Smooth muscle cell (in vitro differentiated cells): ENCODE data around the gene GPSM3. TPM values are rescaled to one million over a fixed set of nuclear protein-coding genes. Genes with fewer than 3 reads are reported as not detected.

Source experiments
- DNase-seq: peaks from one replicate; lab custom pipeline; 2025; ENCODE audit not compliant: unreplicated experiment; lab: John Stamatoyannopoulos, UW
- H2AFZ ChIP-seq: fragments of 200-600 bp; sonication (generic); 2 replicates; pipeline ENCODE4 v1.6.0; 2016; ENCODE audit warnings: antibody characterized with exemption, low read depth, mild to moderate bottlenecking
- H3F3A ChIP-seq: fragments of 200-600 bp; sonication (generic); 2 replicates; pipeline ENCODE4 v1.6.0; 2017; ENCODE audit warnings: antibody characterized with exemption, low read depth
- H3K27ac ChIP-seq: fragments of 200-600 bp; sonication (generic); 2 replicates; pipeline ENCODE4 v1.5.1; 2016; ENCODE audit warnings: low read depth, mild to moderate bottlenecking
- H3K27me3 ChIP-seq: fragments of 200-600 bp; sonication (generic); 2 replicates; pipeline ENCODE4 v1.6.1; 2016; ENCODE audit warnings: low read depth, mild to moderate bottlenecking
- H3K36me3 ChIP-seq: fragments of 200-600 bp; sonication (generic); 2 replicates; pipeline ENCODE4 v1.5.1; 2016; ENCODE audit warnings: low read depth
- H3K4me1 ChIP-seq: fragments of 200-600 bp; sonication (generic); 2 replicates; pipeline ENCODE4 v1.5.1; 2016; ENCODE audit warnings: low read depth
- H3K4me2 ChIP-seq: fragments of 200-600 bp; sonication (generic); 2 replicates; pipeline ENCODE4 v1.6.0; 2016; ENCODE audit warnings: mild to moderate bottlenecking
- H3K4me3 ChIP-seq: fragments of 200-600 bp; sonication (generic); 2 replicates; pipeline ENCODE4 v1.5.1; 2016; ENCODE audit warnings: mild to moderate bottlenecking
- H3K79me2 ChIP-seq: fragments of 200-600 bp; sonication (generic); 2 replicates; pipeline ENCODE4 v1.6.0; 2016; ENCODE audit warnings: low read depth, mild to moderate bottlenecking
- H3K9ac ChIP-seq: fragments of 200-600 bp; sonication (generic); 2 replicates; pipeline ENCODE4 v1.6.0; 2016; ENCODE audit warnings: low read depth
- H3K9me3 ChIP-seq: fragments of 200-600 bp; sonication (generic); replicated peaks from 2 replicates; pipeline ENCODE4 v1.5.1; 2016; ENCODE audit warnings: low read depth
- H4K20me1 ChIP-seq: fragments of 200-600 bp; sonication (generic); 2 replicates; pipeline ENCODE4 v1.6.0; 2016; ENCODE audit warnings: low read depth
- CTCF ChIP-seq: fragments of 200-600 bp; sonication (generic); IDR thresholded peaks from 2 replicates; pipeline ENCODE4 v1.5.1; 2017; ENCODE audit warnings: borderline replicate concordance, mild to moderate bottlenecking, antibody characterized with exemption; ENCODE audit not compliant: insufficient read depth, poor library complexity, severe bottlenecking
- WGBS: methylation state at CpG from one replicate; pipeline ENCODE4 v1.1.7; 2016; ENCODE audit warnings: low lambda C conversion rate; 5-methylcytosine and 5-hydroxymethylcytosine counted together
- polyA plus RNA-seq: library from polyadenylated mRNA; unstranded; fragments of >200 nt; fragmentation: Nextera tagmentation; extraction: Ambion mirVana; gene quantifications from 2 replicates; pipeline ENCODE4 v1.2.1, GENCODE V29; 2016
- total RNA-seq: library from RNA; depleted of rRNA; stranded (reverse); fragments of >200 nt; gene quantifications from 2 replicates; pipeline ENCODE4 v1.2.3, GENCODE V29; 2014

Gene GPSM3
- total and polyA plus RNA-seq, 2 experiments from 2014 or later: 5.3 to 15.6 TPM

DNA sequence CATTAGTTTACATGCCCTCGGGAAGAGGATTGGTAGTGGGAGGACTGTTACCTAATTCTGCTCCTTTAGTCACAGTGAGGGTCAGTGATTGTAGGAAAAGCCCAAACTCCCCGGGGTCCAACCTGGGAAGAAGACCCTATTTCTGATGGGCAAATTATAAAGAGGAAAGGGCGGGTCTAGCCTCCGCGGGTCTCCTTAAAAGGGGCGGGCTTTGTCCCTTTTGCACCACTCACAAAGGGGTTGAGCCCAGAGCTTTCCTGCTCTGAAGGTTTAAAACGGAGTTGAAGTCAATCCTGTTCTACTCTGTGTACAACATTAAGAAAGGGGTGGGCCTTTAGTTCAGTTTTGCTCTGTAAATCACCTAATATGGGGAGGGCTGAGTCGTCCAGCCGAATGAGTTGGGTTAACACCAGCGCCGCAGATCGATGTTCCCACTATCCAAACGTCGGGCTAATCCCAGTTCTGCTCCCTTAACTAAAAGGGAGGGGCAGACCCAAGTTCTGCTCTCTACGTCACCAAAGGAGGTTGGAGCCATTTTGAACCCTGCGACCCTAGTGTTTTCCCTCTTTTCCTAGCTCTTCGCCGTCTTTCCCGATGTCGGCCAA is 15.2 kb downstream of the GPSM3 start:
- H3K4me3 ChIP-seq: peak overlapping the region; percentile 91
- peaks cover 9% of the 10 kb centered on the region for H3F3A ChIP-seq
- peak overlapping the region; percentile 84 for H3K9ac ChIP-seq
- no peaks in the 10 kb centered on the region for H4K20me1 ChIP-seq
- H3K9me3 ChIP-seq: no peaks in the 10 kb centered on the region
- peaks cover 15% of the 10 kb centered on the region for H3K4me1 ChIP-seq
- DNase-seq: no peak
- peak overlapping the region; percentile 95 for H3K27ac ChIP-seq
- no peaks in the 10 kb centered on the region for H3K27me3 ChIP-seq
- peak overlapping the region; percentile 94 for H3K4me2 ChIP-seq
- no peak for TF ChIP-seq CTCF
- peaks cover 46% of the 10 kb centered on the region for H3K79me2 ChIP-seq
- peak overlapping the region; percentile 85 for H2AFZ ChIP-seq
- 3% methylated on average over 20 of the region's 20 CpGs for WGBS
- H3K36me3 ChIP-seq: no peaks in the 10 kb centered on the region

GRCh38 chr6:32176476-32177182 is 15.8 kb downstream of the GPSM3 start:
- Histone ChIP-seq H4K20me1 (no peaks in the 10 kb centered on the region), H3F3A (peaks cover 9% of the 10 kb centered on the region), H3K27me3 (no peaks in the 10 kb centered on the region), H3K9me3 (no peaks in the 10 kb centered on the region), H3K79me2 (peaks cover 52% of the 10 kb centered on the region), H3K9ac (peak overlapping the region; percentile 84), H3K36me3 (no peaks in the 10 kb centered on the region), H3K4me2 (peak overlapping the region; percentile 94), H2AFZ (peak overlapping the region; percentile 85), H3K4me1 (peaks cover 15% of the 10 kb centered on the region), H3K27ac (peak overlapping the region; percentile 95), H3K4me3 (peak overlapping the region; percentile 91)
- WGBS: 12% methylated on average over 5 of the region's 5 CpGs
- no peak for TF ChIP-seq CTCF
- DNase-seq: no peak

- Histone ChIP-seq H3K4me3 (peak within 1 kb of the TSS; percentile 91), H3K36me3 (no peaks in the 10 kb centered on the region), H3K27me3 (no peaks in the 10 kb centered on the region), H3F3A (peaks cover 9% of the 10 kb centered on the region), H3K4me1 (peaks cover 15% of the 10 kb centered on the region), H3K9me3 (no peaks in the 10 kb centered on the region), H4K20me1 (no peaks in the 10 kb centered on the region), H3K4me2 (peak within 1 kb of the TSS; percentile 94), H3K9ac (peak within 1 kb of the TSS; percentile 95), H3K79me2 (peaks cover 52% of the 10 kb centered on the region), H2AFZ (peak within 1 kb of the TSS; percentile 85), H3K27ac (peak within 1 kb of the TSS; percentile 95)
- DNase-seq: peak; percentile 74
- no peak for TF ChIP-seq CTCF
- 3% methylated on average over 11 of the region's 27 CpGs for WGBS
Measured at GRCh38 chr6:32175711-32176475, 16.6 kb downstream of the GPSM3 start, which contains the start of gene AGPAT1. Gene AGPAT1 (minus strand): TSS chr6:32176084. CDS start chr6:32171496, 4,588 bp downstream.
